Effector memory CD4-positive, alpha-beta T cell (primary cell): ENCODE results near the gene FOXP4.

Experiments used
- DNase-seq, 3 donors: peaks; one replicate each; pipeline ENCODE4 v3.0.0-alpha.2; 2020
- H3K27ac ChIP-seq: 2 replicates; pipeline ENCODE4 v1.7.0; 2013; ENCODE audit warnings: mild to moderate bottlenecking, low read length, moderate library complexity; ENCODE audit not compliant: insufficient read depth, poor library complexity, severe bottlenecking
- H3K27me3 ChIP-seq: replicated peaks from 2 replicates; pipeline ENCODE4 v1.7.0; 2013; ENCODE audit warnings: mild to moderate bottlenecking, low read length; ENCODE audit not compliant: insufficient read depth, control insufficient read depth, poor library complexity, severe bottlenecking
- H3K36me3 ChIP-seq: 2 replicates; pipeline ENCODE4 v1.7.0; 2013; ENCODE audit warnings: mild to moderate bottlenecking, low read length, moderate library complexity; ENCODE audit not compliant: control insufficient read depth, insufficient read depth
- H3K4me1 ChIP-seq: 2 replicates; pipeline ENCODE4 v1.7.0; 2013; ENCODE audit warnings: low read length, mild to moderate bottlenecking; ENCODE audit not compliant: control insufficient read depth, insufficient read depth, poor library complexity, severe bottlenecking
- H3K4me3 ChIP-seq: 2 replicates; pipeline ENCODE4 v1.7.0; 2013; ENCODE audit warnings: low read length, low read depth, mild to moderate bottlenecking; ENCODE audit not compliant: insufficient read depth, poor library complexity, severe bottlenecking
- H3K9me3 ChIP-seq: 2 replicates; pipeline ENCODE4 v1.7.0; 2013; ENCODE audit warnings: mild to moderate bottlenecking, low read length, moderate library complexity; ENCODE audit not compliant: control insufficient read depth

Gene FOXP4

GRCh38 chr6:41583565-41583964 is 37.4 kb downstream of the FOXP4 start:
- H3K36me3 ChIP-seq: peaks cover 4% of the 10 kb centered on the region
- no peaks in the 10 kb centered on the region for H3K9me3 ChIP-seq
- H3K27me3 ChIP-seq: no peaks in the 10 kb centered on the region
- no peak for DNase-seq
- no peak overlapping the region for H3K4me3 ChIP-seq
- H3K27ac ChIP-seq: no peak overlapping the region
- H3K4me1 ChIP-seq: no peaks in the 10 kb centered on the region

GRCh38 chr6:41584205-41584604 is 38.0 kb downstream of the FOXP4 start:
- Histone ChIP-seq H3K9me3 (no peaks in the 10 kb centered on the region), H3K27me3 (no peaks in the 10 kb centered on the region), H3K4me3 (no peak overlapping the region), H3K4me1 (no peaks in the 10 kb centered on the region), H3K27ac (no peak overlapping the region), H3K36me3 (peaks cover 7% of the 10 kb centered on the region)
- DNase-seq: no peak

GRCh38 chr6:41584668-41585205 is 38.6 kb downstream of the FOXP4 start:
- Histone ChIP-seq H3K4me3 (no peak overlapping the region), H3K27ac (no peak overlapping the region), H3K36me3 (peaks cover 8% of the 10 kb centered on the region), H3K27me3 (no peaks in the 10 kb centered on the region), H3K9me3 (no peaks in the 10 kb centered on the region), H3K4me1 (no peaks in the 10 kb centered on the region)
- DNase-seq: no peak

GRCh38 chr6:41585605-41586004 is 39.4 kb downstream of the FOXP4 start:
- Histone ChIP-seq H3K27me3 (no peaks in the 10 kb centered on the region), H3K27ac (no peak overlapping the region), H3K4me3 (no peak overlapping the region), H3K9me3 (no peaks in the 10 kb centered on the region), H3K4me1 (no peaks in the 10 kb centered on the region), H3K36me3 (peaks cover 8% of the 10 kb centered on the region)
- no peak for DNase-seq

GRCh38 chr6:41586252-41587007 is 40.2 kb downstream of the FOXP4 start:
- H3K4me1 ChIP-seq: no peaks in the 10 kb centered on the region
- no peak overlapping the region for H3K27ac ChIP-seq
- no peaks in the 10 kb centered on the region for H3K27me3 ChIP-seq
- H3K9me3 ChIP-seq: no peaks in the 10 kb centered on the region
- DNase-seq: no peak
- peaks cover 8% of the 10 kb centered on the region for H3K36me3 ChIP-seq
- H3K4me3 ChIP-seq: no peak overlapping the region

- no peaks in the 10 kb centered on the region for H3K9me3 ChIP-seq
- no peaks in the 10 kb centered on the region for H3K4me1 ChIP-seq
- no peaks in the 10 kb centered on the region for H3K27me3 ChIP-seq
- H3K36me3 ChIP-seq: peaks cover 8% of the 10 kb centered on the region
- no peak for DNase-seq
- no peak overlapping the region for H3K4me3 ChIP-seq
- no peak overlapping the region for H3K27ac ChIP-seq
These were observed 41.1 kb downstream of the FOXP4 start for GRCh38 chr6:41587131-41587879.

- no peaks in the 10 kb centered on the region for H3K9me3 ChIP-seq
- H3K27ac ChIP-seq: no peak overlapping the region
- H3K36me3 ChIP-seq: peaks cover 8% of the 10 kb centered on the region
- no peak overlapping the region for H3K4me3 ChIP-seq
- DNase-seq: no peak
- H3K27me3 ChIP-seq: no peaks in the 10 kb centered on the region
- no peaks in the 10 kb centered on the region for H3K4me1 ChIP-seq
These were observed 41.9 kb downstream of the FOXP4 start for GRCh38 chr6:41588111-41588510.

GRCh38 chr6:41589223-41589622 is 43.0 kb downstream of the FOXP4 start:
- no peak for DNase-seq
- no peaks in the 10 kb centered on the region for H3K9me3 ChIP-seq
- peaks cover 8% of the 10 kb centered on the region for H3K36me3 ChIP-seq
- no peaks in the 10 kb centered on the region for H3K4me1 ChIP-seq
- H3K27ac ChIP-seq: no peak overlapping the region
- no peaks in the 10 kb centered on the region for H3K27me3 ChIP-seq
- H3K4me3 ChIP-seq: no peak overlapping the region

GRCh38 chr6:41589636-41590622 is 43.7 kb downstream of the FOXP4 start:
- H3K9me3 ChIP-seq: no peaks in the 10 kb centered on the region
- no peak overlapping the region for H3K27ac ChIP-seq
- H3K4me1 ChIP-seq: no peaks in the 10 kb centered on the region
- DNase-seq: no peak
- H3K36me3 ChIP-seq: peaks cover 5% of the 10 kb centered on the region
- H3K4me3 ChIP-seq: no peak overlapping the region
- no peaks in the 10 kb centered on the region for H3K27me3 ChIP-seq
